ENCODE results near the gene AKAP6. TPM values are rescaled to one million over a fixed set of nuclear protein-coding genes. Genes with fewer than 3 reads are reported as not detected.
A peak's percentile ranks its signal among the peaks of the same experiment; 100 is the strongest.

Gene AKAP6
- 27.4 and 40.6 TPM in 2 replicates for total RNA-seq (2014; rRNA removed; shearing (Covaris generic))

GRCh38 chr14:32329146-32329545 is at the start of gene AKAP6:
Gene AKAP6 (plus strand): TSS chr14:32329298. CDS start chr14:32433494, 104,196 bp downstream.
- DNase-seq (ENCODE audit: low read depth), result no peak

- no peak for DNase-seq (ENCODE audit: low read depth)
These were observed 42.5 kb upstream of the AKAP6 start for GRCh38 chr14:32286602-32287001.

- no peak for DNase-seq (ENCODE audit: low read depth)
These were observed 32.7 kb upstream of the AKAP6 start for GRCh38 chr14:32296366-32296765.

GRCh38 chr14:32298346-32298745 is 30.8 kb upstream of the AKAP6 start:
- peak; percentile 19 for DNase-seq (ENCODE audit: low read depth)

GRCh38 chr14:32300136-32300535 is 29.0 kb upstream of the AKAP6 start:
- no peak for DNase-seq (ENCODE audit: low read depth)

GRCh38 chr14:32303865-32304264 is 25.2 kb upstream of the AKAP6 start:
- no peak for DNase-seq (ENCODE audit: low read depth)

GRCh38 chr14:32304296-32304695 is 24.8 kb upstream of the AKAP6 start:
- no peak for DNase-seq (ENCODE audit: low read depth)

GRCh38 chr14:32306549-32306948 is 22.5 kb upstream of the AKAP6 start:
- peak; percentile 16 for DNase-seq (ENCODE audit: low read depth)

GRCh38 chr14:32307881-32308582 is 21.1 kb upstream of the AKAP6 start:
- DNase-seq (ENCODE audit: low read depth), result peak; percentile 25

- DNase-seq (ENCODE audit: low read depth), result no peak
These were observed 18.2 kb upstream of the AKAP6 start for GRCh38 chr14:32310876-32311275.

- peak; percentile 23 for DNase-seq (ENCODE audit: low read depth)
These were observed 17.6 kb upstream of the AKAP6 start for GRCh38 chr14:32311294-32312009.

GRCh38 chr14:32312010-32312331 is 17.1 kb upstream of the AKAP6 start:
- no peak for DNase-seq (ENCODE audit: low read depth)

- no peak for DNase-seq (ENCODE audit: low read depth)
These were observed 15.2 kb upstream of the AKAP6 start for GRCh38 chr14:32313844-32314376.

GRCh38 chr14:32318087-32318795 is 10.9 kb upstream of the AKAP6 start:
- no peak for DNase-seq (ENCODE audit: low read depth)

GRCh38 chr14:32319368-32320049 is 9.6 kb upstream of the AKAP6 start:
- peak; percentile 53 for DNase-seq (ENCODE audit: low read depth)

GRCh38 chr14:32324601-32325000 is 4.5 kb upstream of the AKAP6 start:
- no peak for DNase-seq (ENCODE audit: low read depth)

- DNase-seq (ENCODE audit: low read depth), result no peak
These were observed 1.7 kb upstream of the AKAP6 start for GRCh38 chr14:32327255-32327961.

GRCh38 chr14:32329690-32330285 is 690 bp downstream of the AKAP6 start:
- no peak for DNase-seq (ENCODE audit: low read depth)

GRCh38 chr14:32330351-32331111 is 1.4 kb downstream of the AKAP6 start:
- DNase-seq (ENCODE audit: low read depth), result no peak

- no peak for DNase-seq (ENCODE audit: low read depth)
These were observed 2.1 kb downstream of the AKAP6 start for GRCh38 chr14:32331206-32331605.
